ENCODE measurements around the gene KIF26B.

KIF26B gene

GRCh38 chr1:245419989-245420388 lies 265.2 kb downstream of the KIF26B start:
- no peak overlapping the region for H3K27ac ChIP-seq
- TF ChIP-seq CTCF (conservative IDR thresholded peaks at IDR 0.05): no peak

GRCh38 chr1:245420926-245421325 lies 266.1 kb downstream of the KIF26B start:
- no peak overlapping the region for H3K27ac ChIP-seq
- no peak for TF ChIP-seq CTCF (conservative IDR thresholded peaks at IDR 0.05)

GRCh38 chr1:245428681-245429080 lies 273.9 kb downstream of the KIF26B start:
- no peak for TF ChIP-seq CTCF (conservative IDR thresholded peaks at IDR 0.05)
- no peak overlapping the region for H3K27ac ChIP-seq

GRCh38 chr1:245431706-245432105 lies 276.9 kb downstream of the KIF26B start:
- H3K27ac ChIP-seq: no peak overlapping the region
- no peak for TF ChIP-seq CTCF (conservative IDR thresholded peaks at IDR 0.05)

GRCh38 chr1:245432228-245432875 lies 277.6 kb downstream of the KIF26B start:
- H3K27ac ChIP-seq: no peak overlapping the region
- no peak for TF ChIP-seq CTCF (conservative IDR thresholded peaks at IDR 0.05)

- TF ChIP-seq CTCF (conservative IDR thresholded peaks at IDR 0.05): no peak
- no peak overlapping the region for H3K27ac ChIP-seq
Measured at GRCh38 chr1:245433561-245433960, 278.8 kb downstream of the KIF26B start.

- H3K27ac ChIP-seq: no peak overlapping the region
- TF ChIP-seq CTCF (conservative IDR thresholded peaks at IDR 0.05): no peak
Measured at GRCh38 chr1:245434280-245434679, 279.5 kb downstream of the KIF26B start.

Measured in VCaP (cell line).